Activated naive CD4-positive, alpha-beta T cell treated with anti-CD3 and anti-CD28 coated beads, Interleukin-2, amount 50 U/mL, for 24 hours (primary cell): ENCODE measurements around the gene ZC3H11A.
"Not testable (repeated sequence)": the region's sequence is repeated elsewhere in the genome, so short reads cannot be mapped to it uniquely, and the experiment has no call there.

Experiments used
- H3K27ac Mint-ChIP-seq: one replicate; pipeline ENCODE4 v1.8.0; 2021; ENCODE audit warnings: mild to moderate bottlenecking, mixed read lengths
- H3K27me3 Mint-ChIP-seq: one replicate; pipeline ENCODE4 v1.8.0; 2021; ENCODE audit warnings: mixed read lengths
- H3K36me3 Mint-ChIP-seq: one replicate; pipeline ENCODE4 v1.8.0; 2021; ENCODE audit warnings: mixed read lengths
- H3K4me1 Mint-ChIP-seq: one replicate; pipeline ENCODE4 v1.8.0; 2021; ENCODE audit warnings: mixed read lengths
- H3K4me3 Mint-ChIP-seq: one replicate; pipeline ENCODE4 v1.8.0; 2021; ENCODE audit warnings: mild to moderate bottlenecking, mixed read lengths
- H3K9me3 Mint-ChIP-seq: one replicate; pipeline ENCODE4 v1.8.0; 2021; ENCODE audit warnings: mixed read lengths

ZC3H11A gene

DNA sequence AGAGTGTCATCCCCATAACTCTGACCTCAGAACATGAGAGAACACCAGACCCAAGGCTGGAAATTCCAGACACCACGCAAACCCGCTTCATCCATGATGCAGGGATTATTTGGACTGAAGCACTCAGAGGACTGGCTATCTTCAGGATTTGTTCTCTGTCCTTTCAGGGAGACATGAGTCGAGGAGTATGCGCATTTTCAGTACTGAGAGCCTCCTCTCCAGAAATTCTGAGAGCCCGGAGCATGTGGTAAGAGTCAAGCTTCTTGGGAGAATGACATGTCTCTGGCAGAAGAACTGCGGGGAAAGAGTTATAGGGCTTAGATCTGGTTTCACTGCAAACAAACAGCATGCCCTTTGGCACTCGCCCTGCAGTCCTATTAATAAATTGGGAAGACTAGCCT lies 23.5 kb upstream of the ZC3H11A start:
- H3K4me1 Mint-ChIP-seq = peaks cover 42% of the 10 kb centered on the region
- H3K4me3 Mint-ChIP-seq = no peak overlapping the region
- no peaks in the 10 kb centered on the region for H3K9me3 Mint-ChIP-seq
- peaks cover 29% of the 10 kb centered on the region for H3K36me3 Mint-ChIP-seq
- no peaks in the 10 kb centered on the region for H3K27me3 Mint-ChIP-seq
- H3K27ac Mint-ChIP-seq = peak overlapping the region; percentile 12

DNA sequence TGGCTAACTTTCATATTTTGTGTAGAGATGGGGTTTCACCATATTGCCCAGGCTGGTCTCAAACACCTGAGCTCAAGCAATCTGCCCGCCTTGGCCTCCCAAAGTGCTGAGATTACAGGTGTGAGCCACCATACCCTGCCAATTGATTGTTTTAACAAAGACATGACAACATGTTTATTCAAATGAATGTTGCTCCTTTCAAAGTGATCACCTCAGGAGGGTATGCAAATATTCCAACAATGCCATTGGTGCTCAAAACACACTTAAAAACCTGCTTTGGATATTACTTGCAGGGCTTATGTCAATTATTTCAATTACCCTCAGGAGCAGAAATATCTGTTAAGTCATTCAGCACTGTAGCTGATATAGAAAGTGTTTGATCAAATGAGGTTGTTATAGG lies 22.6 kb upstream of the ZC3H11A start:
- H3K4me1 Mint-ChIP-seq = peaks cover 48% of the 10 kb centered on the region
- no peak overlapping the region for H3K4me3 Mint-ChIP-seq
- H3K9me3 Mint-ChIP-seq = no peaks in the 10 kb centered on the region
- H3K27ac Mint-ChIP-seq = no peak overlapping the region
- H3K27me3 Mint-ChIP-seq = no peaks in the 10 kb centered on the region
- H3K36me3 Mint-ChIP-seq = peaks cover 29% of the 10 kb centered on the region

DNA sequence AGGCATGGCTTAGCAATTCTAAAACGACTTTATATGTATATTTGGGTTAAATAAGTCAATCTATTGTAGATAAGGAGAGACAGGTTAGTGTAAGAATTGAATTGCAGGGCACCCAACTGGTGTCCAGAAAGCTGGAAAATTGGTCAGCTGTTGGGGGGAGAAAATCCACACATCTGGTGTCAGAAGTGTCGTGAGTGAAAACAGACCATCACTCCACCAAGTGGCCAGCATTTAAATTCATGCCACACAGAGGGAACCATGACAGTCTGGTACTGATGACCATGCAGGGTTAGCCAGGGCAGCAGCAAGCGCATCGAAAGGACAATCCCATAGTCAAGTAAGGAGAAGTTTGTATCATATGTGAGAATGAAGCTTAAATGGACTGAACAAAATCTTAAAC lies 18.8 kb upstream of the ZC3H11A start:
- no peak overlapping the region for H3K4me3 Mint-ChIP-seq
- H3K9me3 Mint-ChIP-seq = no peaks in the 10 kb centered on the region
- H3K4me1 Mint-ChIP-seq = peaks cover 23% of the 10 kb centered on the region
- H3K27ac Mint-ChIP-seq = no peak overlapping the region
- no peaks in the 10 kb centered on the region for H3K27me3 Mint-ChIP-seq
- H3K36me3 Mint-ChIP-seq = peaks cover 13% of the 10 kb centered on the region

DNA sequence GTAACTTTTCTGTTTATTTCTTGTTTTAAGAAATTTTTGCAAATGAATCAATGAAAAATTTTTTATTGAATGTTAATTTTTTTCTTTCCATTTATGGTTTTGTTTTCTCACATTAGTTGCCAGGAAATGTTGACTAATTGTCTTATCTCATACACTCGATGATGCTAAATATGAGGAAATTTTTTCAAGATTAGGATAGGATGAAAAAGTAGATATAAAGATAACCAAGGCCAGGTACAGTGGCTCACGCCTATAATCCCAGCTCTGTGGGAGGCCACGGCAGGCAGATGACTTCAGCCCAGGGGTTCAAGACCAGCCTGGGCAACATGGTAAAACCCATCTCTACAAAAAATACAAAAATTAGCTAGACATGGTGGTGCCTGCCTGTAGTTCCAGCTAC lies 17.8 kb upstream of the ZC3H11A start:
- no peak overlapping the region for H3K4me3 Mint-ChIP-seq
- peaks cover 23% of the 10 kb centered on the region for H3K4me1 Mint-ChIP-seq
- no peaks in the 10 kb centered on the region for H3K9me3 Mint-ChIP-seq
- H3K27ac Mint-ChIP-seq = peak overlapping the region; percentile 62
- peaks cover 13% of the 10 kb centered on the region for H3K36me3 Mint-ChIP-seq
- no peaks in the 10 kb centered on the region for H3K27me3 Mint-ChIP-seq

DNA sequence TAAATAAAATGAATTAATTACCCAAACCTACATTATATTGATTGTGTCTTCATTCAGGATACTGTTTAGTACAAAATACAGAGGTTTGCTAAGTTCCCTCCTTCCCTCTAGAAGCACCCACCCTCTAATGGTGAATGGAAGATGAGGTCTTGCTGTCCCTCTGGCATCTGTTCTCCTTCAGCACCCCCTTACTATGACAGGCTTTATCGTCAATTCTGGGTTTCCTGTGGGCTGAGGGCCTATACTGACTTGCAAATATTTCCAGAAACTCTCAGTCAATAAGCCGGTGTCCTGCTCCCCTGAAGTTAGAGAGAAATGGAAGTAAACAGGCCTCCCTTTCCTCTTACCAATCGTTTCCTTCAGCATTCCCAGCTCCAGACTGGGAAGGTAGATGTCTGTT lies 17.3 kb upstream of the ZC3H11A start:
- Mint-ChIP-seq H3K36me3 (peaks cover 13% of the 10 kb centered on the region), H3K4me3 (no peak overlapping the region), H3K27me3 (no peaks in the 10 kb centered on the region), H3K9me3 (no peaks in the 10 kb centered on the region), H3K4me1 (peaks cover 23% of the 10 kb centered on the region), H3K27ac (no peak overlapping the region)

DNA sequence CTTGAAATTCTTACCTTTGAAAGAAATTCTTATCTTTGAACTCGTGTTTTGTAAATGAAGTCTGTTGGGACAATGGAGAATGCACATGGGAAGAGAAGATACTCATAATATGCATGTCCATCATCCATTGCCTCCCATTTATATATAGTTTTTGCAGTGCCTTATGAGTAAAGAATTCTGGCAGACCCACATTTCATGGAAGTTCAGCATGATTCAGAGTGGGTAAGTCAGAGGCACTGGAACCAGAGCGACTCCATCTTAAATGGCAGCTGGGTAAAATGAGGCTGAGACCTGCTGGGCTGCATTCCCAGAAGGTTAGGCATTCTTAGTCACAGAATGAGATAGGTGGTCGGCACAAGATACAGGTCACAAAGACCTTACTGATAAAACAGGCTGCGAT lies 16.6 kb upstream of the ZC3H11A start:
- no peak overlapping the region for H3K4me3 Mint-ChIP-seq
- H3K27ac Mint-ChIP-seq = no peak overlapping the region
- peaks cover 23% of the 10 kb centered on the region for H3K4me1 Mint-ChIP-seq
- H3K9me3 Mint-ChIP-seq = no peaks in the 10 kb centered on the region
- H3K36me3 Mint-ChIP-seq = peaks cover 11% of the 10 kb centered on the region
- H3K27me3 Mint-ChIP-seq = no peaks in the 10 kb centered on the region

DNA sequence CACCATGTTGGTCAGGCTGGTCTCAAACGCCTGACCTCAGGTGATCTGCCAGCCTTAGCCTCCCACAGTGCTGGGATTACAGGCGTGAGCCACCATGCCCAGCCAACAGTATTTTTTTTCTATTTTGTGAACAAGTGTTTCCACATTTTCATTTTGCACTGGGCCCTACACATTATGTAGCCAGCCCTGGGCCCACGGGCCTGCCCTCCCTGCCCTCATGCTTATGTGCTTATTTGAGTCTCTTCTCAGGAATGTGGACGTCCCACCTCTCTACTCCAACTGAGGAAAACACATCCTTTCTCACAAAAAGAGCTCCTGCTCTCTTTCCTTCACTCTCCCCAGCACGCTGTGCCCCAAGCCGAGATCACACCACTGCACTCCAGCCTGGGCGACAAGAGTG lies 13.5 kb upstream of the ZC3H11A start:
- Mint-ChIP-seq H3K27me3 (no peaks in the 10 kb centered on the region), H3K27ac (no peak overlapping the region), H3K36me3 (peaks cover 2% of the 10 kb centered on the region), H3K4me1 (peaks cover 8% of the 10 kb centered on the region), H3K4me3 (no peak overlapping the region), H3K9me3 (no peaks in the 10 kb centered on the region)

DNA sequence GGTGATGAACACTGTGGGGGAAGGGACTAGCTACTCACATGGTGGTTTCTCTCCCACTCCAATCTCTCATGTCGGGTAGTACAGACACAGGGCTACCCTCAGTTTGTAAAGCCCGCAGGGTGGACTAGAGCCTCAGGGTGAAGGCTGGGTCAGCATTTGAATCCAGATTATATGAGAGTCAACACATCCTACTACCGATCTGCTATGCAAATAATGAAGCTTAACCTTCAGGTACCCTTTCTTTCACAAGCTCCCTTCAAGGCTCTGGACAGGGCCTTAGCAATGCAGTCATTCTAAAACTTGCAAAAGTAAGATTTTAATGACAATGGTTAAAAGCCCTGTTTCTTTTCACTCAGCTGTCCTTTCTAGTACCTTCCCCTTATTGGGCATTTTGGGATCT lies 5.5 kb upstream of the ZC3H11A start:
- Mint-ChIP-seq H3K27me3 (no peaks in the 10 kb centered on the region), H3K36me3 (peaks cover 2% of the 10 kb centered on the region), H3K27ac (no peak overlapping the region), H3K4me3 (no peak overlapping the region), H3K9me3 (no peaks in the 10 kb centered on the region), H3K4me1 (peaks cover 4% of the 10 kb centered on the region)

DNA sequence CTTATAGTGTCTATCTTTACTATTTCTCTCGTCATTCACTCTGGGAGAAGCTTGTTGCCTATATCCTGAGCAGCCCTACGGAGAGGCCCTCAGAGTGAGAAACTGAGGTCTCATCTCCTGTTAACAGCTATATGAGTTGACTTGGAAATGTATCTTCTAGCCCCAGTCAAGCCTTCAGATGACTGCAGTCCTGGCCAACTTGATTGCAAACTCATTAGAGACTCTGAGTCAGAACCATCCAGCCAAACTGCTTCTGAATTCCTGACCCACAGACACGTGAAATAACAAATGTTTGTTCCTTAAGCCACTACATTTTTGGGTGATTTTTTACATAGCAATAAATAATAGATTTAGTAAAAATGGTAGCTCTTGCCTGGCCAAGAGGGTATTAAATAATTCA lies 3.9 kb upstream of the ZC3H11A start:
- Mint-ChIP-seq H3K4me1 (peaks cover 9% of the 10 kb centered on the region), H3K4me3 (no peak overlapping the region), H3K9me3 (no peaks in the 10 kb centered on the region)

DNA sequence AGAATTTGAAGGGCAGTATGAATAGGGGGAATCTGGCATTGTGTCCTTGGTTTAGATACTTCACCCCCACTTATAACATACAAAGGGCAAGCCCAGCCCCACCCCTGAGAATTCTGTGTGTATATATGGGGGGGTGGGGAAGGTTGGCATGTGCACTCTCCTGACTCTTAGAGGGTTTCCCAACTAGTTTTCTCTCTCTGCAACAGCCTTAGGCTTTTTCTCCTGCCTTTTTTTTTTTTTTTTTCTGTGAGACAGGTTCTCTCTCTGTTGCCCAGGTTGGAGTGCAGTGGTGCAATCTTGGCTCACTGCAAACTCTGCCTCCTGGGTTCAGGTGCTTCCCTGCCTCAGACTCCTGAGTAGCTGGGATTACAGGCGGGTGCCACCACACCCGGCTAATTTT lies 2.9 kb upstream of the ZC3H11A start:
- H3K4me1 Mint-ChIP-seq = peaks cover 18% of the 10 kb centered on the region
- no peaks in the 10 kb centered on the region for H3K9me3 Mint-ChIP-seq
- peaks cover 7% of the 10 kb centered on the region for H3K36me3 Mint-ChIP-seq
- no peaks in the 10 kb centered on the region for H3K27me3 Mint-ChIP-seq
- no peak overlapping the region for H3K4me3 Mint-ChIP-seq
- no peak overlapping the region for H3K27ac Mint-ChIP-seq

More for the DNA sequence above, 3.9 kb upstream of the ZC3H11A start:
- H3K36me3 Mint-ChIP-seq = peaks cover 3% of the 10 kb centered on the region
- no peaks in the 10 kb centered on the region for H3K27me3 Mint-ChIP-seq
- no peak overlapping the region for H3K27ac Mint-ChIP-seq

DNA sequence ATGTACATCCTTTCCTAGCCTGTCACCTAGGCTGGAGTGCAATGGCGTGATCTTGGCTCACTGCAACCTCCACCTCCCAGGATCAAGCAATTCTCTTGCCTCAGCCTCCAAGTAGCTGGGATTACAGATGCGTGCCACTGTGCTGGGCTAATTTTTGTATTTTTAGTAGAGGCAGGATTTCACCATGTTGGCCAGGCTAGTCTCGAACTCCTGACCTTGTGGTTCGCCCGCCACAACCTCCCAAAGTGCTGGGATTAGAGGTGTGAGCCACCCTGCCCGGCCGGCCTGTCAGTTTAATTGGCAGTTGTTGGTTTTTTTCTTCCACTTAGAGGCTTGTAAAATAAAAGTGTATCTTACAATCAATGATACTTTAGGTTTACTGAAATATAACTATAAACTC lies 1.9 kb upstream of the ZC3H11A start:
- not testable (repeated sequence) for H3K27me3 Mint-ChIP-seq, H3K9me3 Mint-ChIP-seq, H3K27ac Mint-ChIP-seq, H3K4me3 Mint-ChIP-seq
- H3K36me3 Mint-ChIP-seq = peaks cover 12% of the 10 kb centered on the region
- H3K4me1 Mint-ChIP-seq = peaks cover 28% of the 10 kb centered on the region

DNA sequence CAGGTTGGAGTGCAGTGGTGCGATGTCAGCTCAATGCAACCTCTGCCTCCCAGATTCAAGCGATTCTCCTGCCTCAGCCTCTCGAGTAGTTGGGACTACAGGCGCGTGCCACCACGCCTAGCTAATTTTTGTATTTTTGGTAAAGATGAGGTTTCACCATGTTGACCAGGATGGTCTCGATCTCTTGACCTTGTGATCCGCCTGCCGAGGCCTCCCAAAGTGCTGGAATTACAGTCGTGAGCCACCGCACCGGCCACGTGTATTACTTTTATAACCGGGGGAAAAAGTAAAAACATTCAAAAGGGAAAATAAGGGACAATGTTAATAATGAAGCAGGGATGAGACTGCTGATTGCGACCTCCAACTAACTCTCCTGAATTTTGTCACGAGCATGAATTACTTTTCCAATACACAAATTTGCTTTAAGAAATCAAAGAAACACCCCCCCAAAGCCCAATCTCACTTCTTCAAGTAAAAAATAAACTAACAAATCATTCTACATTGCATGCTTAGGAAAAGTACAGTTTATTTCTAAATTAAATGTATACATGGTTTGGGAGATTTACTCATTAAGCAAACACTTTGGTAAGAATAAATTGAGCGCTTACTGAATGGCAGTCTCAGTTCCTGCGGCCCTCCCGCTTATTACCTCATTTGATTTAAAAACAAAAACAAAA lies 521 bp upstream of the ZC3H11A start:
- peak overlapping the region; percentile 97 for H3K27ac Mint-ChIP-seq
- H3K9me3 Mint-ChIP-seq = no peaks in the 10 kb centered on the region
- H3K36me3 Mint-ChIP-seq = peaks cover 18% of the 10 kb centered on the region
- H3K4me3 Mint-ChIP-seq = peak overlapping the region; percentile 96
- H3K27me3 Mint-ChIP-seq = no peaks in the 10 kb centered on the region
- peaks cover 39% of the 10 kb centered on the region for H3K4me1 Mint-ChIP-seq

DNA sequence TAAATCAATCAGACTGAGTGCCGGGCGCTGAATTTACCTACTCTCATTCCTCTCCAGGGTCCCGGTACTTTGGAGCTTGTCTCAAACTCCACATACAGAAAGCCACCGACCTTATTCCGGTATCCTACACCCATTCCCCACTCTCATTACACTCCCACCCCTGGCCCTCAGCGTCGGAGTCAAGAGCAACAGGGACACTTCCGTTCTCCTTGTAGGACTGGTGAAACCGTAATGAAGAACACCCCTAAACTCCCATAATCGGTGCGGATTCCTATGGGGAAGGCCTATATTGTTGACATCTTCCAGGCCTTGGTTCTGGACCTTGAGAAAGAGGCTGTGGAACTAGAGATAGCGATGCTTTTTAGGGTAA lies 798 bp downstream of the ZC3H11A start:
- peak overlapping the region; percentile 96 for H3K4me3 Mint-ChIP-seq
- H3K4me1 Mint-ChIP-seq = peaks cover 52% of the 10 kb centered on the region
- peaks cover 22% of the 10 kb centered on the region for H3K36me3 Mint-ChIP-seq
- peak overlapping the region; percentile 96 for H3K27ac Mint-ChIP-seq
- H3K27me3 Mint-ChIP-seq = no peaks in the 10 kb centered on the region
- H3K9me3 Mint-ChIP-seq = no peaks in the 10 kb centered on the region

DNA sequence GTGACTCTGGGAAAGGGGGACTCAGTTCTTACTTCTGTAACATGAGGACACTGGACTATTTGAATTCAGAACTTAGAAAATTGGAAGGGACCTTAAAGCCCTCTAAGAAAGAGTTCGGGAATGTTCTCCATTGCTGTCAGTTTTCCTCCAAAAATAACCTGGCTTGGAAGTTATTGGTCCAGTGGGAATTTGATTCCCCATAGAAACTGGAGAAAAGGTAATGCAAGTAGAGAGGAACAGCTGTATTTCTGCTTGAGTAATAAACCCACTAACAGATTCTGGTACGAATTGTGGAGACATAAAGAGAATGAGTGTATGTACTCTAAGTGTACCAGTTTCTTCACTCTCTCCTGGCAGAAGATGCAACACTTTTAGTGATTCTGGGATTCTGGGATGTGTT lies 1.8 kb downstream of the ZC3H11A start:
- Mint-ChIP-seq H3K4me1 (peaks cover 62% of the 10 kb centered on the region), H3K36me3 (peaks cover 24% of the 10 kb centered on the region), H3K4me3 (peak overlapping the region; percentile 96), H3K9me3 (no peaks in the 10 kb centered on the region), H3K27ac (peak overlapping the region; percentile 8), H3K27me3 (no peaks in the 10 kb centered on the region)

DNA sequence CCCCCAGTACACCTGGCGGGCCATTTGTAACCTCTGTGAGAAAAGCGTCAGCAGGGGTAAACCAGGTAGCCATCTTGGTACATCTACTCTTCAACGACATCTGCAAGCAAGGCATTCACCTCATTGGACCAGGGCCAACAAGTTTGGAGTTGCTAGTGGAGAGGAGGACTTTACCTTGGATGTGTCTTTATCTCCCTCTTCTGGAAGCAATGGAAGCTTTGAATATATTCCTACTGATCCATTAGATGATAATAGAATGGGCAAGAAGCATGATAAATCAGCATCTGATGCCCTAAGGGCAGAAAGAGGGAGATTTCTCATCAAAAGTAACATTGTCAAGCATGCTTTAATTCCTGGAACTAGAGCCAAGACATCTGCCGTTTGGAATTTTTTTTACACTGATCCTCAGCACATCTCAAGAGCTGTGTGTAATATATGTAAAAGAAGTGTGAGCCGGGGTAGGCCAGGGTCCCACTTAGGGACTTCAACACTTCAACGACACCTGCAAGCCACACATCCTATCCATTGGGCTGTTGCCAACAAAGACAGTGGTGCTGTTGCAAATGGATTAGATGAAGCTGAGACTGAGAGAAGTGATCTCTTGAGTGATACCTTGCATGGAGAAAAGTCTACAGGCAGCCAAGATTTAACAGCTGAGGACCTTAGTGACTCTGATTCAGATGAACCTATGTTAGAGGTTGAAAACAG lies 2.7 kb downstream of the ZC3H11A start:
- Mint-ChIP-seq H3K27ac (peak overlapping the region; percentile 8), H3K36me3 (peaks cover 28% of the 10 kb centered on the region), H3K27me3 (no peaks in the 10 kb centered on the region), H3K9me3 (no peaks in the 10 kb centered on the region), H3K4me3 (peak overlapping the region; percentile 96), H3K4me1 (peaks cover 69% of the 10 kb centered on the region)

DNA sequence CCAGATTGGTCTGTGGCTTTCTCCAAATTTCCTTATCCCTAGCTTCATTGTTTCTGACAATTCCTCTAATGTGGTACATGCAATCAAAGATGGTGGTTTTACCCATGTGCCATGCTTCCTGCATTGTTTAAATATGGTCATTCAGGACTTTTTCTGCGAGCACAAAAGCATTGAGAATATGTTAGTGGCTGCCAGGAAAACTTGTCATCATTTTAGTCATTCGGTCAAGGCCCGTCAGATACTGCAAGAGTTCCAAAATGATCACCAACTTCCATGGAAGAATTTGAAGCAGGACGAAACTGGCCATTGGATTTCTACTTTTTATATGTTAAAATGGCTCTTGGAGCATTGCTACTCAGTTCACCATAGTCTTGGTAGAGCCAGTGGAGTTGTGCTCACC lies 3.7 kb downstream of the ZC3H11A start:
- H3K27ac Mint-ChIP-seq = peak overlapping the region; percentile 51
- no peaks in the 10 kb centered on the region for H3K9me3 Mint-ChIP-seq
- peak overlapping the region; percentile 60 for H3K4me3 Mint-ChIP-seq
- H3K27me3 Mint-ChIP-seq = no peaks in the 10 kb centered on the region
- peaks cover 36% of the 10 kb centered on the region for H3K36me3 Mint-ChIP-seq
- peaks cover 80% of the 10 kb centered on the region for H3K4me1 Mint-ChIP-seq
